Measurements from ENCODE around the gene TMEM161B.

DNA sequence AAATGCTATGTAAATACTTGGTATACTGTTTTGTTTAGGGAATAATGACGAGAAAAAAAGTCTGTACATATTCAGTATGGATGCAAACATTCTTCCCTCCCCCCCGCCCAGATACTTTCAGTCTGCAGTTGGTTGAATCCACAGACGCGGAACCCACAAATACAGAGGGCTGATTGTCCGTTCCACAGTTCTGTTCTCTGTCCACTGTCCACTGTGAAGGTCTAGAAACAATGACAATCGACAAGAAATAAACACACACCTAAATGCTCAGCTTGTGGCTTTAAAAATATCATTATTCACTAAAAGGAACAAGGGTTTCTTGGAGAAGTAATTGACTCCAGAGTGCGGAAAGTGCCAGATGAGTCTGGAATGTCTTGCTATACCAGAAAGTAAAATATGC, 109.1 kb downstream of the TMEM161B start:
- TF ChIP-seq CTCF (IDR thresholded peaks at IDR 0.05) (no peak), POLR2A (IDR thresholded peaks at IDR 0.05) (no peak), EP300 (IDR thresholded peaks at IDR 0.05) (no peak), POLR2AphosphoS5 (IDR thresholded peaks at IDR 0.05) (no peak)
